ENCODE results near the gene TAF6.

The TAF6 gene

DNA sequence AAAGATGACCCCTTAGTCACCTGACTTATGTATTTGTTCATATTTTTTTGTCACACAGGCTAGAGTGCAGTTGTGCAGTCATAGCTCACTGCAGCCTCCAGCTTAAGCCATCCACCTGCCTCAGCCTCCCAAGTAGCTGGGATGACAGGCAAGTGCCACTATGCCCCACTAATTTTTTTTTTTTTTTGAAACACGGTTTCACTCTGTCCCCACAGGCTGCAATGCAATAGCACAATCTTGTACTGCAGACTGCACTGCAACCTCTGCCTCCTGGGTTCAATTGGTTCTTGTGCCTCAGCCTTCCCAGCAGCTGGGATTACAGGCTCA is 9.4 kb upstream of the TAF6 start:
- Histone ChIP-seq H3K79me2 (ENCODE audit: low read length) (peaks cover 17% of the 10 kb centered on the region), H3K4me1 (ENCODE audit: low read length) (peaks cover 19% of the 10 kb centered on the region), H3K9me3 (ENCODE audit: insufficient read depth, low read length) (no peaks in the 10 kb centered on the region), H2AFZ (ENCODE audit: low read depth, low read length) (no peak overlapping the region), H3K4me2 (ENCODE audit: low read length) (peak overlapping the region; percentile 90), H3K36me3 (replicated peaks; ENCODE audit: low read depth, low read length) (peaks cover 7% of the 10 kb centered on the region), H4K20me1 (ENCODE audit: insufficient read depth, low read length) (no peaks in the 10 kb centered on the region), H3K4me3 (ENCODE audit: low read length) (peak overlapping the region; percentile 97), H3K27me3 (ENCODE audit: low read depth, low read length) (no peaks in the 10 kb centered on the region), H3K9ac (ENCODE audit: low read length) (peak overlapping the region; percentile 96; the same call in 1 of the 2 replicates), H3K27ac (ENCODE audit: low read length) (no peak overlapping the region)
- TF ChIP-seq, protein P1, sequence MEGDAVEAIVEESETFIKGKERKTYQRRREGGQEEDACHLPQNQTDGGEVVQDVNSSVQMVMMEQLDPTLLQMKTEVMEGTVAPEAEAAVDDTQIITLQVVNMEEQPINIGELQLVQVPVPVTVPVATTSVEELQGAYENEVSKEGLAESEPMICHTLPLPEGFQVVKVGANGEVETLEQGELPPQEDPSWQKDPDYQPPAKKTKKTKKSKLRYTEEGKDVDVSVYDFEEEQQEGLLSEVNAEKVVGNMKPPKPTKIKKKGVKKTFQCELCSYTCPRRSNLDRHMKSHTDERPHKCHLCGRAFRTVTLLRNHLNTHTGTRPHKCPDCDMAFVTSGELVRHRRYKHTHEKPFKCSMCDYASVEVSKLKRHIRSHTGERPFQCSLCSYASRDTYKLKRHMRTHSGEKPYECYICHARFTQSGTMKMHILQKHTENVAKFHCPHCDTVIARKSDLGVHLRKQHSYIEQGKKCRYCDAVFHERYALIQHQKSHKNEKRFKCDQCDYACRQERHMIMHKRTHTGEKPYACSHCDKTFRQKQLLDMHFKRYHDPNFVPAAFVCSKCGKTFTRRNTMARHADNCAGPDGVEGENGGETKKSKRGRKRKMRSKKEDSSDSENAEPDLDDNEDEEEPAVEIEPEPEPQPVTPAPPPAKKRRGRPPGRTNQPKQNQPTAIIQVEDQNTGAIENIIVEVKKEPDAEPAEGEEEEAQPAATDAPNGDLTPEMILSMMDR (IDR thresholded peaks at IDR 0.05; ENCODE audit: low read depth, low read length): no peak
- TF ChIP-seq EZH2phosphoT487 (IDR thresholded peaks at IDR 0.05; ENCODE audit: low read depth): no peak

DNA sequence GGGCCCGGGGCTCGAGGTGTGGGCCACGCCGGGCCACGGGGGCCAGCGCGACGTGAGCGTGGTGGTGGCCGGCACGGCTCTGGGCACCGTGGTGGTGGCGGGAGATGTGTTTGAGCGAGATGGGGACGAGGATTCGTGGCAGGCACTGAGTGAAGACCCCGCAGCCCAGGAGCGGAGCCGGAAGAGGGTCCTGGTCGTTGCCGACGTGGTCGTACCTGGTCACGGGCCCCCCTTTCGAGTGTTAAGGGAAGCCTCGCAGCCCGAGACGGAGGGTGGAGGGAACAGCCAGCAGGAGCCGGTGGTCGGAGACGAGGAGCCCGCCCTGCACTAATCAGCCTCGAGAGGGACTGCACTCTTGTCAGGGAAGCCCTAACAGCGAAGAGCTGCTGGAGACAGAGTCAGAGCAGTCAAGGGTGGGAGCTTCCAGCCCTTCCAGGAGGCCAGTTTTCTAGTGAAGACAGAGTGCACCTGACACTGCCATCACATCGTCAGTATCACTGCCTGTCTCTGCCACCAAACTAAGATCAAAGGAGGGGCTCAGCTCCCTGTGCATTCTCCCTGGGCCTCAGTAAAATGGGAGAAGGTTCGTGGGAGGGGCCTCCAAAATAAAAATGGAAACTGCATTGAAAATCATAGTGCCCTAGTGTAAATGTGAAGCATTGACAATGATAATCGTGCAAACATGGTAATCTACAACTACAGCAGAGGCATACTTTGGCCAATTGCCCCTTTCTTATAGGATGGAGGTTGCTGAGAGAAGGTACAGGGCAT is 8.9 kb upstream of the TAF6 start:
- Histone ChIP-seq H3K9ac (ENCODE audit: low read length) (peak overlapping the region; percentile 96), H4K20me1 (ENCODE audit: insufficient read depth, low read length) (no peaks in the 10 kb centered on the region), H3K9me3 (ENCODE audit: insufficient read depth, low read length) (no peaks in the 10 kb centered on the region), H3K4me3 (ENCODE audit: low read length) (peak overlapping the region; percentile 97), H3K36me3 (replicated peaks; ENCODE audit: low read depth, low read length) (peaks cover 7% of the 10 kb centered on the region), H3K79me2 (ENCODE audit: low read length) (peaks cover 17% of the 10 kb centered on the region), H3K4me2 (ENCODE audit: low read length) (peak overlapping the region; percentile 90), H3K27me3 (ENCODE audit: low read depth, low read length) (no peaks in the 10 kb centered on the region), H2AFZ (ENCODE audit: low read depth, low read length) (peak overlapping the region; percentile 81), H3K4me1 (ENCODE audit: low read length) (peaks cover 19% of the 10 kb centered on the region), H3K27ac (ENCODE audit: low read length) (peak overlapping the region; percentile 94)
- TF ChIP-seq, protein P1 (IDR thresholded peaks at IDR 0.05; ENCODE audit: low read depth, low read length): no peak
- TF ChIP-seq EZH2phosphoT487 (IDR thresholded peaks at IDR 0.05; ENCODE audit: low read depth): no peak

DNA sequence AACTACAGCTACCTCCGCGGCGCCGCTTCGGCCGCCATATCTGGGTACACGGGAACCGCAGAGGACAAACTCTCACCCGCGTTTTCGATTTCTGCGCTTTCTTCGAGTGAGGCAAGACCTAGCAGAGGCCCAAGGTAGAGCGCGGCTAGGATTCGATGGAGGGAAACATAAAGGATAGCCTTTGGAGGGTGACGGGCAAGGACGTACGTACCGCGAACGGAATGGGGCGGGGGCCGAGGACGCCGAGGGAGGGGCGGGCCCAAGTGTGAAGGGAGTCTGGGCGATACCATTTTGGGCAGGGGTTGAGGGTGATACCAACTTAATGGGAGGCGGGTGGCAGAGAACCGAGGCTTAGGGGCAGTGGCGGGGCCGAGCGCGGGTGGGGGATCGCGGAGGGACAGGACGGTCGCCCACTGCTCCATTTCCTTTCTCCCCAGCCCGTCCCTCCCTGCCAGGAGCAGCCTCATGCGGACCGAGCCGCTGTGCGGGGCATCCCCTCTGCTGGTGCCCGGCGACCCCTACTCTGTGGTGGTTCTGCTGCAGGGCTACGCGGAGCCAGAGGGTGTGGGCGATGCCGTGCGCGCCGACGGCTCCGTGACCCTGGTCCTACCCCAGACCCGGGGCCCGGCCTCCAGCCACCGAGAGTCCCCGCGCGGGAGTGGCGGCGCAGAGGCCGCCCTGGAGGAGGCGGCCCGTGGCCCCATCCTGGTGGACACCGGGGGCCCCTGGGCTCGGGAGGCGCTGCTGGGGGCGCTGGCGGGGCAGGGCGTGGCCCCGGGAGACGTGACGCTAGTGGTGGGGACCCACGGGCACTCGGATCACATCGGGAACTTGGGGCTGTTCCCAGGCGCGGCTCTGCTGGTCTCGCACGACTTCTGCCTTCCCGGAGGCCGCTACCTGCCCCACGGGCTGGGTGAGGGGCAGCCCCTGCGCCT is 8.0 kb upstream of the TAF6 start, which contains the start of gene MBLAC1:
MBLAC1 (plus strand) TSS at position 37 of the 935 bp plus-strand sequence; CDS start at position 466, 429 bp downstream.
- peak within 1 kb of the TSS; percentile 96 for H3K9ac ChIP-seq (ENCODE audit: low read length)
- H3K79me2 ChIP-seq (ENCODE audit: low read length): peaks cover 17% of the 10 kb centered on the region
- peak within 1 kb of the TSS; percentile 90 for H3K4me2 ChIP-seq (ENCODE audit: low read length)
- TF ChIP-seq, protein P1 (IDR thresholded peaks at IDR 0.05; ENCODE audit: low read depth, low read length): no peak
- TF ChIP-seq EZH2phosphoT487 (IDR thresholded peaks at IDR 0.05; ENCODE audit: low read depth): no peak
- peaks cover 16% of the 10 kb centered on the region for H3K4me1 ChIP-seq (ENCODE audit: low read length)
- H2AFZ ChIP-seq (ENCODE audit: low read depth, low read length): peak within 1 kb of the TSS; percentile 92
- H3K36me3 ChIP-seq (replicated peaks; ENCODE audit: low read depth, low read length): peaks cover 7% of the 10 kb centered on the region
- H3K27ac ChIP-seq (ENCODE audit: low read length): peak within 1 kb of the TSS; percentile 94
- H4K20me1 ChIP-seq (ENCODE audit: insufficient read depth, low read length): no peaks in the 10 kb centered on the region
- peak within 1 kb of the TSS; percentile 97 for H3K4me3 ChIP-seq (ENCODE audit: low read length)
- no peaks in the 10 kb centered on the region for H3K27me3 ChIP-seq (ENCODE audit: low read depth, low read length)
- H3K9me3 ChIP-seq (ENCODE audit: insufficient read depth, low read length): no peaks in the 10 kb centered on the region

Data from OCI-LY3 (cell line).